Ishikawa (cell line): ENCODE results near the gene GNG14.

Source experiments
- CREB1 ChIP-seq: IDR thresholded peaks from 2 replicates; pipeline ENCODE4 v1.6.1; 2012; ENCODE audit warnings: low read depth
- MAX ChIP-seq: IDR thresholded peaks from 2 replicates; pipeline ENCODE4 v1.6.1; 2012

DNA sequence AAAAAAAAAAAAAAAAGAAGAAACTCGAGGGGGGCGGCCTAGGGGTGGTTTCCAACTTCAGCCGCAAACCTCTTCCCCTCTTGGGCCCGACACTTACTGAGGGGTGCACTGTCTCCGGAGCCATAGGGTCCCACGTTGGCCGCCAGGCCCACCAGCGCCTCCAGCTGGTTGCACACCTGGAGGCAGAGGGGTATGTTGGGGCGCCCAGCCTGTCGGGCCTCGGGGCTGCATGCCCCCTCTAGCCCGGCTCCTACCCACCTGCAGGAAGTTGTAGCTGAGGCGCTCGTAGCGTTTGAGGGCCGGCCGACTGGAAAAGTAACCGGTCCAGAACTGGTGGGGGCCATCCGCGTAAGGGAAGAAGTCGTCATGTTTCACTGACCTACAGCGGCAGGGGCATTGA is 29.8 kb upstream of the GNG14 start:
- TF ChIP-seq CREB1 (no peak), MAX (no peak)
